ENCODE results near the gene MAP2.
"Not testable (repeated sequence)": the region's sequence is repeated elsewhere in the genome, so short reads cannot be mapped to it uniquely, and the experiment has no call there.

Gene MAP2

DNA sequence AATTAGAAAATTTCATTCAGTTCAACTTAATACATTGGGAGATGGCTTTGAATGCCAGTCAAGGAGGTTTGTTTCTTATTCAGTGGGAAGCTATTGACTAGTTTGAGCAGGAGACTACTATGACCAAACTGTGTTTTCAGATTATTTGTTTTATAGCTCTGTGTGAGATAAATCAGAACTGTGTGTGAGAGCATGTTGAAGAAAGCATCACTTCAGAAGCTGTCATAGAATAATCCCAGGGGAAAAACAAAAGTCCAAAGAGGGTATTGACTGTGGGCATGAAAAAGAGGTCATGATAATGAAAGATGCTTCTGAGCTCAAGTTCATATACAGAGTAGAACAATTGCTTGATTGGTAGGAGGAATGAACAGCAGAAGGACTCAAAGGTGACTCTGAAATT, 160.6 kb downstream of the MAP2 start:
- FAIRE-seq, result no peak
- DNase-seq (ENCODE audit: insufficient read length, low spot score), result no peak

DNA sequence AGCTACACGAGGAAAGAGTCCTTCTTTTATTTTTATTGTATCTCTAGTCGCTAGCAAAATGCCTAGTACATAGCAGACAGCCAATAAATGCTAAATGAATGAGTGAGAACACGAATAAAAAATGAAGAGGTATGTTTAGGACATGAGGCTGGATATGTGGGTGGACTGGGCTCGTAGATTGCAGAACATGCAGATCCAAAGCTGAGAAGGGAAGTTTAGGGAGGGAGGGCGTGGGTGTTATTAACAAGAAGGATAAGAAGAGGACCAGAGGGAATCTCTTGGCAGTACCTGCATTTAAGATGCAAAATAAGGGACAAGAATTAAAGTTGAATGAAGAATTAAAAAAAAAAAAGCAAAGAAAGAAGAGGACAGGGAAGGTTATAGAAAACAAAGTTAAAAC, 161.1 kb downstream of the MAP2 start:
- FAIRE-seq (no peak), DNase-seq (ENCODE audit: insufficient read length, low spot score) (no peak)

DNA sequence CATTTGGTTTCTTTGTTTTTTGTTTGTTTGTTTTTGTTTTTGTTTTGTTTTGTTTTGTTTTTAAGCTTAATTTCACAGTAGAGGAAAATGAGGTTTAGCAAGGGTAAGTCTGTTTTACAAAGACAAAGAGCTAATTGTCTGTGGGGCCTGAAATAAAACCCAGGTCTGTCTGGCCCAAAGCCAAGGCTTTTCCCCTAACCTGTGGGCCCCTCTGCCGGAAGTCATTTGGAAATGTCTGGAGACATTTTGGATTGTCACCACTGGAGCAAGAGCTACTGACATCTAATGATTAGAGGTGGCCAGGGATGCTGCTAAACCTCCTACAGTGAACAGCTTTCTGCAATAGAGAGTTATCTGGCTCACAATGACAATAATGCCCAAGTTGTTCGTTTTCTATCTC, 167.2 kb downstream of the MAP2 start:
- DNase-seq (ENCODE audit: insufficient read length, low spot score) (no peak), FAIRE-seq (no peak)

DNA sequence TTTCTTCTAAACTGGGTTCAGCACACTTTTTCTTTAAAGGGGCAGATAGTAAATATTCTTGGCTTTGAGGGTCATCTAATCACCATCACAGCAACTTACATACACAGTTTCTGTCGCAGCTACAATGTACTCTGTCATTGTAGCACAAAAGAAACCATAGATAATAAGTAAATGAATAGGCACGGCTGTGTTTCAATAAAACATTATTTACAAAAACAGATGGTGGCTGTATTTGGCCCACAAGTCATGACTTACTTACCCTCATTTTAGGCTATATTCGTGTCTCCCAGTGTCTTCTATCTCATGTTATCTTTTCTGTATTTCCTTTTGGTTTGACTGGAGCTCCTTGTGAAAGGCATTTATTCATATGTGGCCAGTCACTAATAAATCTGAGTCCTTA, 168.3 kb downstream of the MAP2 start:
- no peak for FAIRE-seq

DNA sequence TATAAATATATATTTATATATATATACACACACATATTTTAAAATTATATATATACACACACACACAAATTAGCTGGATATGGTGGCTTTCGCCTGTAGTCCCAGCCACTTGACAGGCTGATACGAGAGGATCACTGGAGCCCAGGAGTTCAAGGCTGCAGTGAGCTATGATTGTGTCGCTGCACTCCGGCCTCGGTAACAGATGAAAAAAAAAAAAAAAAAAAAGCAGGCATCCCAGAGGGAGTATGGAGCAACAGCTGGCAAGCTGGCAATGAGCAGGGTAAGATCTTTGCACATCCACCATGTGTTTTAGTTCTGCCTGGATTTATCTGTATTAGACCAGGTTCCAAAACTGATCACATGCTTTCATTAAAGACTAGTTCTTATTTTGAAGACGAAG, 170.1 kb downstream of the MAP2 start:
- FAIRE-seq, result no peak

More for the DNA sequence above, 168.3 kb downstream of the MAP2 start:
- DNase-seq (ENCODE audit: insufficient read length, low spot score), result no peak

DNA sequence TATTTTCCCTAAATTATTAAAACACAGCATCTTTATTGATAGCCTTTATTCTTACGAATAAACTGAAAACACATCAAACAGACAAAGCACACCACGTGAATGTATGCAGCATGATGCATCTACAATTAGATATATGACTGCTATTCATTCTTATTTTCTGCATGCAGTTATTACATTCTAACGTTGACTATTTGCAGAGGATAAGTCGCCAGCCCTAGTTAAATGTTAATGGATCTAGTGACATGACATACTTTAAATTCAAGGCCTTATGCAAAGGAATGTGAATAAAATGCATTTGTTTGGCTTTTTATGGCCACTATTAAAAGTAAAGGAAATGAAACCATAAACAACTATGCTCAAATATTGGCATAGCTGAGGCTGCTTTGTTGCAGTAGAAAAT, 172.4 kb downstream of the MAP2 start:
- DNase-seq (ENCODE audit: insufficient read length, low spot score) (no peak), FAIRE-seq (no peak)

More for the DNA sequence above, 170.1 kb downstream of the MAP2 start:
- no peak for DNase-seq (ENCODE audit: insufficient read length, low spot score)

DNA sequence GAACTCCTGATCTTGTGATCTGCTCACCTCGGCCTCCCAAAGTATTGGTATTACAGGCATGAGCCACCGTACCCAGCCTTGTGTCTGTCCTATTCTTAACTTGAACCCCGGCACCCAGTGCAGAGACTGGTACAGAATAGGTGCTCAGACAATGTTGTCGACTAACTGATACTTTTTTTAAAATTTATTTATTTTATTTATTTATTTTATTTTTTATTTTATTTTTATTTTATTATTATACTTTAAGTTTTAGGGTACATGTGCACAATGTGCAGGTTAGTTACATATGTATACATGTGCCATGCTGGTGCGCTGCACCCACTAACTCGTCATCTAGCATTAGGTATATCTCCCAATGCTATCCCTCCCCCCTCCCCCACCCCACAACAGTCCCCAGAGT, 174.4 kb downstream of the MAP2 start:
- FAIRE-seq; DNase-seq (ENCODE audit: insufficient read length, low spot score): not testable (repeated sequence)

DNA sequence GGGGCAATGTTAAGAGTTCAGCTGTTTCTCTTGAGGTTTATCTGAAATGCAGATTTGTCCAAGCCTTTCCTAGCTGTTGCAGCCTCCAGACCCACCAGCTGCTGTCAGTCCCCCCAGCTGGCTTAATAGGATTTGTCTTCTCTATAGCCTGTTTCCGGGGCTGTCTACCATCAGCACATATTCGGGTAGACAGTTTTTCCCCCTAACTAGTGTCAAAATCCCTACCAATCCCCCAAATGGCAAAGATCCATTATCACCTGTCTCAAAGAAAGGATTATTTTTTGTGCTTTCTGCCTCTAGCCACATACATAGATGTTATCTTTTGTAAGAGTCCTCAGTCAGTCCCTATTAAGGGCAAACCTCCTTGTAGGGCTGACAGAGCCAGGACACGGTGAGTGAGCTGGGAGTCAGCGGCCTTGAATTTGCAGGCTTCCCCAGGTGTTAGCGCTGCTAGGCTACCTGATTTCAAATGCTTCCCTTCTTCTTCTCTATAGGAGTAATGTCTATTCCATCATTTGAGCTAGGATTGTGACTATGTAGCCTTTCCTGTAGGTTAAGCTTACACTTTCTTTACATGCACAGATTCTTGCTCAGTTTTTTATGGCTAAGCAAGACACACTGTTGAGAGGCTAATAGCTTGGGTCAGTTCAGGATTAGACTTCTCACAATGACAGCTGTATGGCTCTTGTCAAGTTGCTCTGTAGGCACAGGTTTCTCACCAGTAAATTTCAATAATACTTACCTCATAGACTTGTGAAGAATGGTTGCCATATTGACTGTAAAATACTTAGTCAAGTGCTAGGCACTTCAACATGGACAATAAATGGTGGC, 176.7 kb downstream of the MAP2 start:
- FAIRE-seq (no peak), DNase-seq (ENCODE audit: insufficient read length, low spot score) (no peak)

DNA sequence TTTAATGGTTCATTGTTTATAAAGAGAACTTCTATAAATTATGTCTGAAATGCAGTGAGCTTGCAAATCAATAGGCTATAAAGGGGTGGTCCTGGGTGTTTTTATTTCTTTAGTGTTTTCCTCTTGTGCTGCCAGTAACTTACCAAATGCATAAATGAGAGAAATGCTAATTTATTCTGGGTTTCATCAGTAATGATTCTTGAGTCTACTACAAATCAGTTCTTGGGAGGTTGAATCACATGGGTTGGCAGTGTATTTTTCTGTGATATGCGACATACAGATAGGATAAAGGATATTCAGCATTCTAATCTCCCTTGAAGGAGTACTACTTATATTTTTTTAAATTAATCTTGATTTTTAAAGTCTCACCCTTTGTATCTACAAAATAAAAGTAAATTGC, 177.7 kb downstream of the MAP2 start:
- no peak for FAIRE-seq
- no peak for DNase-seq (ENCODE audit: insufficient read length, low spot score)

DNA sequence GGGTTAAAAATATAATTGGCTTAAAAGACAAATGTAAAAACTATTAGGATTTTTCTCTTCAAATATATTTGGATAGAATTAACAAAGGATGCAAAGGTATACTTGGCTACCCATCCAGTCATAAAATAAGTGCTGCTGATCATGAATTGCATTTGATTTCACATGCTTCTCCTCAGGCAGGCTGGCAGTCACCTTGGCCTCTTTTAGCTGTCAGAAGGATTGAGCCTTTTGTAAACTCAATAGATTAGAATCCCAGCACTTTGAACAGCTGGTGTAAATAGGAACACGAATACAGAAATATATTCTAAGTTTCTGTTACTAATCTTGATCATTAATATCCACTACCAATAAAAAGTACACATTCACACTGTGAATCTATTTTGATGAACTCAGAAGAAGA, 178.4 kb downstream of the MAP2 start:
- FAIRE-seq (no peak), DNase-seq (ENCODE audit: insufficient read length, low spot score) (no peak)

DNA sequence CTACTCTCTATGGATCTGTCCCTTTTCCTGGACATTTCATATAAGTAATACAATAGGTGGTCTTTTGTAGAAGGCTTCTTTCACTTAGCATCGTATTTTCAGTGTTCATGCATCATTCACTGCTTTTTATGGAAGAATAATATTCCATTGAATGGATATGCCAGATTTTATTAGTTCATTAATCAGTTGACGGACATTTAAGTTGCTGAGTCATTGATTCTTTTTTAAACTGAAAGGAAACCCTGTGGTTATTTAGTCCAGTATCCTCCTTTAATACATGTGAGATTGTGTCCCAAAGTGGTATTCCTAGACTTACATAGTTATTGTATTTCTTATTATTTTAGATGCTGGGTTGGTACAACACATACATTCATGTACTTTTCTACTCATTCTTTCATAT, 185.7 kb downstream of the MAP2 start:
- DNase-seq (ENCODE audit: insufficient read length, low spot score), result no peak
- no peak for FAIRE-seq

DNA sequence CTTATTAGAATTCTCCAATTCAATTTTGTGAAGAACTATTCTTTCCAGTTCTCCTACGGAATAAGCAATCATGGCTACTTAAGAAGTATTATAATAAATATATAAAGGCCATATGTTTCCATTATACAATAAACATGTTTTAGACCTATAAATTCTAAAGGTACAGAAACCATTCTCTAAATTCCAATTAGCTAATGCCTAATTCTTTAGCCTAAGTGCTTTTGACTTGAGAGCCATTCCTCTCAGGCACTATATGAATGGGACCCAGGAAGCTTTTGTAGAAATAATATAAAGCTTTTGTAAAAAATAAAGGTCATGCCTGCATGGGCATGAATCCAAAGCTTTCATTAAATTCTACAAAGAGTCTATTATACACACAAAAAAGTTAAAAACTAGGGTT, 186.8 kb downstream of the MAP2 start:
- FAIRE-seq (no peak), DNase-seq (ENCODE audit: insufficient read length, low spot score) (no peak)

DNA sequence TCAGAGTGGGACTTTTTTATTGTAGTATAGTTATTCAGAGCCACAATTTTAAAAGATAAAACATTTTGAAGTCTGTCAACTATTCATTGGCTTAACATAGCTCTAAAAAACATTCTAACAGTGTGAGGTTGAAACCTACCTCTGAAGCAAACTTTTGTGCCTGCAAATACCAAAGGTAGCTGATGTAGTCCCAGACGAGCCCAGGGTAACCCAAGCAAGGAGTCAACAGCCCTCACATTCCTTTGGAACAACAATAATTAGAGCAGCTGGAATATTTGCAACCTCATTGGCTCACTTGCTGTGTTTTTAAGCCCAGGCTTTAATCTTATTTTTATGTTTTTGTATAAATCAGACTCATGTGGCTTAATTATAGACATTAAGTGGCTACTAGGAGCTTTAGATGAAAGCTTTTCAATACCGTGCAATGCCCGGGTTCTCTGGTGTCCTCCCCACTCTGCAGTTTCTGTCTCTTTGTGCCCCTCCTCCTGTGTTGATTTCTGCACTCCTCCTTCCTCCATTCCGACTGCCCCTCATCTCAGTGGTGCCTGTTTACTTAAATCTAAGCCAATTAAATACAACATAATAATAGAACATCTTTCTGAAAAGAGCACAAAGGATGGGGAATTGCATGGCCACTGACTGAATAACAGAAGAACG, 189.9 kb downstream of the MAP2 start:
- FAIRE-seq (no peak), DNase-seq (ENCODE audit: insufficient read length, low spot score) (no peak)

DNA sequence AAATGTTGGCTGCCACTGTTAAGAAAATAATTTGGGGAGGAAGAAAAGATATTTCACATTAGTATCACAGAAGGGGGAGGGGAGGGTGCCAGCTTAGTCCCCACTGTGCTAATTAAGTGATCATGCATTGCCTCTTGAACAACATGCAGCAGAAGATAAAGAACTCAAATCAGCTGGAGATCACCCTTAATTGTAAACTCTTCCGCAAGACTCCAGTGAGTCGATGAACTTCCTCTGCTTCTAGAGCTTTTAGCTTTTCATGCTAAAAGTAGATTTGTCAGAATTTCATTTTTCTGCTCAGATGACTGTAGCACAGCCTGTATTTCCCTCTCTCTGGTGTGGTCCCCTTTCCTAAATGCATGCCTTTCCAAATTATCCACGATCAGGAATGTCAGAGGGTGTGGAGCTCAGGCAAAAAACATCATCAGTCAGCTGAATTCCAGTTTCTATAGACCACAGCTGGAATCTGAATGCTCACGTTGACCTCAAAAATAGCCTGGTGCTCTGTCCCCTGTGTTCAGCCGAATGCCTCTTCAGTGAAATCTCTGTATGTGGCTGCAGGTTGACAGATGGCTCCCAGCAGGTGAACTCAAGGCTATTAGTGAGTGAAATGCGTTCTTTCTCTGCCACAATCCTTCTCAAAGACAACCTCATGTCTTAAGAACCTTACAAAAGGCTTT, 191.0 kb downstream of the MAP2 start:
- DNase-seq (ENCODE audit: insufficient read length, low spot score), result no peak
- no peak for FAIRE-seq

DNA sequence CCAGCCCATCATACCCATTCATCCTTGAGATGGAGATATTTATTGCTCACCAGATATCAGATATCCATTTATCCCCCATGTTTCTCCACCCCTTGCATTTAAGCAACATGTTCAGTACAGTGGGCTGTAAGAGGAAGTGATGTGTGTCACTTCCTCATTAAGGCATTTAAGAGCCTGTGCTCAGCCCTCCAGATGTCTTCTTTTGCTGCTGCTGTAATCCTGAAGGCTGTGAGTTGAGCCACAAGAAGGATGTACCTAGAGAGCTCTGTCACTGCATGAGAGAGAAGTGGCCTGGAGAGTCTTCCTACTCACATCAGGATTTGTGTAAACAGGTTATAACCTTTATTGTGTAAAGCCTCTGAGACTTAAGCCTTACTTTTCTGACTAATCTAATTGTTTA, 195.9 kb downstream of the MAP2 start:
- FAIRE-seq, result no peak
- DNase-seq (ENCODE audit: insufficient read length, low spot score), result no peak

DNA sequence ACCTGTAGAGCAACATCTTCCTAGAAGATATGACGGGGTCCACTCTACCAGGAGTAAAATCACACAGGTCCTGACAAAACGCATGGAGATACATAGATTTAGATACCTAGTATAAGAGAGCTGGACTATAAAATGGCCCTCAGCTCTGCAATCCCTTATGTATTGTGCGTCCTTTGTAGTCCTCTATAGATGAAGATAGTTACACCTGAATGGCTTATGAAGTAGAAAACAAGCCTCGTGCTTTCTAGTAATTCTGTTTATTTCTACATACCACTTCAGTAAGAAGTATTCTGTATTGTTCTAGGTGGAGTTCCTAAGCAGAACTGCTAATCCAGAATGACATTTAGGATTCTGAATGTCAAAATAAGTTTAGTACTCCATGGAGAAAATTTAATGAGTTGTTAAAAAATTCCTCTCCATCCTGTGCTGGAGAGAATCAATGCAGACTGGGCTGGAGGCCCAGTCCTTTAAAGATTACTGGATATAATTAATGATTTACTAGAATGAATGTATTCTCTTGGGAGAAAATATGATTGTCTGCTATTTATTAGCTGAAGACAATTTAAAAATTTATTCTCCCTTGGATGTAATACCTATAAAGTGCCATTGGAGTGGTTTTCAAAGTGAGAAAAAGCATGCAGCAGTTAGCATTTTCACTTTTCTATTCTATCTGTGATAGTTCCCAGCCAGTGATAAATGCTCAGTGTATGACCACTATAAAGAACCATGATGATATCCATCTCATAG, 200.5 kb downstream of the MAP2 start:
- DNase-seq (ENCODE audit: insufficient read length, low spot score), result no peak
- FAIRE-seq, result no peak

DNA sequence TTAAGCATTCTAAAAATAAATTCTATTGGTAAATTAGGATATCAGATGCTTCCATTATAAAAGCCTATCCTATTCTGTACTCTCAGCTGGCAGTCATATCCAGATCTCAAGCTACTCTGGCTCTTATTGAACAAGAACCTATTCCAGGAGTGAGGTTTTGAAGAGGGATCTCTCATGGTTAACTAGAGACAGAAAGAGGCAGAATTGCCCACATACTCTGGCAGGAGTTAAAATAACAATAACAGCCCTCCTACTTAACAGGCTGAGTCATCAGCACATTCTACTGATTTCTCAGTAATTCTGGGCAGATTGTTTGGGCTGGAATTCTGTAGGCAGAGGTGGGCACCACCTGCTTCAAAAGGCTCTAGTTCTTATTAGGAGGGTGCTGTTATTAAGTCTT, 205.8 kb downstream of the MAP2 start:
- FAIRE-seq, result no peak
- DNase-seq (ENCODE audit: insufficient read length, low spot score), result no peak

DNA sequence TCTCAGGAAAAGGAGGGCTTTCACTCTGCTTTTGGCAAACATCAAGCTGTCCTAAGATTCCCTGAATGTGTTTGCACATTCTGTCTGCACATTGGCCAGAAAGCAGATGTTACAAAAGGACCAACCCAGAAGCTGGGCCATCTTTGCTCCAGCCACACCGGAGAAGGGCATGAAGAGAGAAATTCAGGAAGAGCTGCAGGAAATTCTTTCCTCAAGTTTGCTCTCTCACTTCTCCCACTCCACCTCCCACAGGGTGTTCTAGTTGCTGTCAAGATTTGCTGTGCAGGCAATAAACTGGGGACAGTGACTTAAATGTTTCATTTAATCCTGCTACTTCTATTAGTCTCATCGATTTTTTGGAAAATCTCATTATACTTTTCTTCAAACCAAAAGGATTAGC, 210.1 kb downstream of the MAP2 start:
- DNase-seq (ENCODE audit: insufficient read length, low spot score), result no peak
- no peak for FAIRE-seq

DNA sequence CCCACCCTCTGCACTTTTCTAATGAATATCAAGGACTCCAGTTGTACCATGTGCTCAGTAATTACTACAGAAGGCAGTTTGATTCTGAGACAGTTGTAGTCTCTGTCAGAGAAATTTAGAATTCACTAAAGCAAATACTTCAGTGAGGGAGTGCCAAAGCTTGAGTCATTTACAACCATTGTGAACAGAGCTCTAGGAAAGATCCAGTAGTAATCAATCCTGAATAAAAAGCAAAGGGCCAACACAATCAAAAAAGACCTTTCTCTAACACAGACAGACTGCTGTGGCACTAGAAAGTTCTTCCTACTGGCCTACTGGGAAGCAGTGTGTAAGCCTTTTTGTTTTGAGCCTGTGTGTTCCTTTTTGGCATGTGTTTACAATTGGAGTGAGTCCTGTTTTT, 212.2 kb downstream of the MAP2 start:
- DNase-seq (ENCODE audit: insufficient read length, low spot score), result no peak
- FAIRE-seq, result no peak

DNA sequence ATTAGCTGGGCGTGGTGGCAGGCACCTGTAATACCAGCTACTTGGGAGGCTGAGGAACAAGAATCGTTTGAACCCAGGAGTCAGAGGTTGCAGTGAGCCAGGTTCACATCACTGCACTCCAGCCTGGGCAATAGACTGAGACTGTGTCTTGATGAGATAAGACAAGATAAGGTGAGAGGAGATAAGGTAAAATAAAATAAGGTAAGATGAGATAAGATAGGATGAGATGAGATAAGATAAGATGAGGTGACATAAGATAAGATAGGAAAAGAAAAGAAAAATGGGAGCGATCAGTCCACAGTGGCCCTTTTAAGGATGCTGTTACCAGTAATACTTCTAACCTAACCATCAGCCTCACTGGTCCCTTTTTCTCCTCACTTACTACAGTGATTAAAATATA, 213.4 kb downstream of the MAP2 start:
- DNase-seq (ENCODE audit: insufficient read length, low spot score), result no peak
- FAIRE-seq, result no peak

DNA sequence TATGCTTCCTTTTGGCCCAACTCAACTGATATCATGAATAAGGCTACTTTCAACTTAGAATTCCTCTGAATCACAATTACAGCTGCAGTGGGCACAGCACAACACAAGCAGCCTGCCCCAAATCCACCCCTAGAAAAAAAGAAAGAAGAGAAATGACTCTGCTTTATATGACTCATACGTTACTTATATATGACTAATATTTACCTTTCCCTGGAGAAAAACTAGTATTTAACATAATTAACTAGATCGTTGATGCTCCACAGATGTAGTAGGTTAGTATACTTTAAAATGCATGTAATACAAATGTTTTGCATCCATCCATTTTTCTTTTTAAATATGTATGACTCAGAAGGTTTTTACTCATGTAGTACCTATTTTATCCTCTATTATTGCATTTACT, 214.5 kb downstream of the MAP2 start:
- no peak for DNase-seq (ENCODE audit: insufficient read length, low spot score)
- FAIRE-seq, result no peak
